Measurements from ENCODE around the gene LDAH.

GRCh38 chr2:20758997-20759396 lies 63.9 kb downstream of the LDAH start:
- TF ChIP-seq CTCF (IDR thresholded peaks at IDR 0.05; ENCODE audit: extremely low read depth in 1 of 2, insufficient read depth in 1 of 2, low read depth in 1 of 2, low read length in 2 of 2): no peak
- TF ChIP-seq POLR2A (IDR thresholded peaks at IDR 0.05; ENCODE audit: low read depth, low read length): no peak

All from endothelial cell of umbilical vein (primary cell).